Psoas muscle (tissue), 8 donors: ENCODE measurements around the gene LTN1. TPM values are rescaled to one million over a fixed set of nuclear protein-coding genes. Genes with fewer than 3 reads are reported as not detected.

Experiments
- ATAC-seq, 4 donors: fragments of 200-7000 bp; cut with Tn5 transposase; one replicate each; pipeline ENCODE4 v1.9.1; 2020; ENCODE audit warnings: moderate library complexity in 3 of 4, mild to moderate bottlenecking in 2 of 4
- DNase-seq, 2 donors: peaks; one replicate each; pipeline ENCODE4 v3.0.0-alpha.2; 2020
- H3K27ac ChIP-seq: fragments of 200-600 bp; one replicate; pipeline ENCODE4 v1.8.0; 2022
- H3K27me3 ChIP-seq, 3 donors: fragments of 200-600 bp in 1 of 3; one replicate each; pipeline versions ENCODE4 v1.6.1 to v1.8.0; 2013 to 2022; ENCODE audit warnings: low read length in 2 of 3, mild to moderate bottlenecking in 2 of 3, moderate library complexity in 1 of 3; ENCODE audit not compliant: insufficient read depth in 3 of 3
- H3K36me3 ChIP-seq, 2 donors: fragments of 200-600 bp in 1 of 2; one replicate each; pipeline versions ENCODE4 v1.6.1 to v1.8.0; 2013 to 2022; ENCODE audit warnings: low read depth in 1 of 2, mild to moderate bottlenecking in 1 of 2, moderate library complexity in 1 of 2; ENCODE audit not compliant: insufficient read depth in 1 of 2
- H3K4me1 ChIP-seq: fragments of 200-600 bp; one replicate; pipeline ENCODE4 v1.8.0; 2022
- H3K4me3 ChIP-seq: fragments of 200-600 bp; one replicate; pipeline ENCODE4 v1.8.0; 2022; ENCODE audit warnings: mild to moderate bottlenecking
- H3K9me3 ChIP-seq: fragments of 200-600 bp; one replicate; pipeline ENCODE4 v1.8.0; 2022
- CTCF ChIP-seq: fragments of 200-600 bp; IDR thresholded peaks from one replicate; pipeline ENCODE4 v1.8.0; 2022; ENCODE audit warnings: antibody characterized with exemption
- WGBS, 3 donors: extraction: QIAGEN DNeasy Blood & Tissue Kit; methylation state at CpG; one replicate each; pipeline versions ENCODE4 v1.1.6 to v1.1.7; 2013; 5-methylcytosine and 5-hydroxymethylcytosine counted together
- intact Hi-C, 2 donors: fragments of 100-400 bp; cut with DNase I; formaldehyde crosslinking; loops; one replicate each; pipeline versions ENCODE4 v1.11.0 to v1.14.2; 2022
- polyA plus RNA-seq, 3 donors: library from polyadenylated mRNA; stranded (reverse); fragments of 200-250 nt; gene quantifications; one replicate each; pipeline ENCODE4 v1.2.3, GENCODE V29; 2013
- total RNA-seq, 4 donors: library from RNA; stranded (reverse); fragmentation: NEBNext Ultra II Directional in 2 of 4; extraction: Animal tissue kit (Norgen Biotek cat#: 25700) in 2 of 4; gene quantifications; one replicate each; pipeline versions ENCODE4 v1.2.1 to v1.2.4, GENCODE V29; 2021 to 2023
- donor health status: healthy with polysubstance abuse.
- donor health status: DM: no; HTN: no; CAD: no; lungs with moderate emphysema.
- donor health status: Bipolar disorder and iron deficiency.
- donor health status: healthy.
- donor health status: DM: yes; HTN: yes; CAD: no.
- donor health status: DM: no; HTN: no; CAD: no.
- donor health status: DM: no; HTN: no; CAD: no.
- donor health status: DM: yes; HTN: yes; CAD: no.

The LTN1 gene
- total and polyA plus RNA-seq, 7 donors: 5.7 to 22.2 (median 17.8) TPM

GRCh38 chr21:28906841-28907240 lies 85.8 kb downstream of the LTN1 start:
- TF ChIP-seq CTCF: no peak
- Histone ChIP-seq H3K4me3 (no peak overlapping the region), H3K9me3 (no peaks in the 10 kb centered on the region), H3K27me3 (no peaks in the 10 kb centered on the region), H3K36me3 (no peaks in the 10 kb centered on the region), H3K4me1 (no peaks in the 10 kb centered on the region), H3K27ac (no peak overlapping the region)
- WGBS, 3 donors: 65 to 79% (median 75%) methylated on average over 2 of the region's 2 CpGs
- intact Hi-C loops: no loop called here
- DNase-seq: no peak
- no peak for ATAC-seq

- Histone ChIP-seq H3K4me1 (no peaks in the 10 kb centered on the region), H3K27ac (no peak overlapping the region), H3K4me3 (no peak overlapping the region), H3K27me3 (no peaks in the 10 kb centered on the region), H3K9me3 (no peaks in the 10 kb centered on the region), H3K36me3 (no peaks in the 10 kb centered on the region)
- no peak for DNase-seq
- ATAC-seq: no peak
- no peak for TF ChIP-seq CTCF
- 69 to 84% (median 83%) methylated on average over 1 of the region's 1 CpG for WGBS, 3 donors
- intact Hi-C loops: no loop called here
These were observed 86.4 kb downstream of the LTN1 start for GRCh38 chr21:28906236-28906635.

- H3K27ac ChIP-seq: no peak overlapping the region
- no peak for TF ChIP-seq CTCF
- no peak overlapping the region for H3K4me3 ChIP-seq
- intact Hi-C loops: no loop called here
- DNase-seq (no peak), ATAC-seq (no peak)
- no peaks in the 10 kb centered on the region for H3K36me3 ChIP-seq
- no peaks in the 10 kb centered on the region for H3K4me1 ChIP-seq
- no peaks in the 10 kb centered on the region for H3K9me3 ChIP-seq
- no peaks in the 10 kb centered on the region for H3K27me3 ChIP-seq
- WGBS, 3 donors: 49 to 59% (median 55%) methylated on average over 1 of the region's 1 CpG
These were observed 87.7 kb downstream of the LTN1 start for GRCh38 chr21:28904961-28905435.

GRCh38 chr21:28903448-28903847 lies 89.2 kb downstream of the LTN1 start:
- H3K4me1 ChIP-seq: no peaks in the 10 kb centered on the region
- no peak overlapping the region for H3K27ac ChIP-seq
- no peaks in the 10 kb centered on the region for H3K36me3 ChIP-seq
- H3K4me3 ChIP-seq: no peak overlapping the region
- H3K27me3 ChIP-seq: no peaks in the 10 kb centered on the region
- ATAC-seq (no peak), DNase-seq (no peak)
- intact Hi-C loops: no loop called here
- H3K9me3 ChIP-seq: no peaks in the 10 kb centered on the region
- 88 to 92% (median 91%) methylated on average over 18 of the region's 18 CpGs for WGBS, 3 donors
- TF ChIP-seq CTCF: no peak

- WGBS, 3 donors: 77 to 80% (median 77%) methylated on average over 2 of the region's 2 CpGs
- ATAC-seq (no peak), DNase-seq (no peak)
- no peak for TF ChIP-seq CTCF
- H3K4me1 ChIP-seq: no peaks in the 10 kb centered on the region
- intact Hi-C loops: no loop called here
- H3K27me3 ChIP-seq: no peaks in the 10 kb centered on the region
- no peak overlapping the region for H3K27ac ChIP-seq
- no peaks in the 10 kb centered on the region for H3K9me3 ChIP-seq
- no peak overlapping the region for H3K4me3 ChIP-seq
- H3K36me3 ChIP-seq: no peaks in the 10 kb centered on the region
These were observed 92.2 kb downstream of the LTN1 start for GRCh38 chr21:28900481-28900880.
